Heart left ventricle (tissue), 13 donors: ENCODE measurements around the gene C1orf21.

Experiments
- POLR2A ChIP-seq, 2 donors: fragments of 450-650 bp; IDR thresholded peaks; one replicate each; pipeline ENCODE4 v1.6.1; 2017; ENCODE audit warnings: antibody characterized with exemption in 2 of 2, mild to moderate bottlenecking in 2 of 2, moderate library complexity in 2 of 2
- TF ChIP-seq, protein P1 (sequence below), 12 donors: fragments of 200-600 bp; sonication (generic) in 4 of 12; IDR thresholded peaks; one replicate each; pipeline versions ENCODE4 v1.5.0 to v1.8.0; 2018 to 2022; ENCODE audit warnings: antibody characterized with exemption in 12 of 12, mild to moderate bottlenecking in 5 of 12
- donor health status: ischemic (EF 13 %, LVEDD 7.1; RV severe dilation, severe dysfunction).
- donor health status: DM: no; HTN: yes; CAD: no.
- donor health status: DM: no; HTN: no; CAD: no.
- donor health status: ischemic (EF 25% LVEDD 6.9; RV normal size, moderate dysfunction).
- donor health status: ischemic (EF 25% LVEDD 5.7; RV mildly dilated, moderate dysfunction).
- donor health status: ischemic (EF 35%, LVEDD 5.7; RV mildly dilated, moderate dysfunction).
- donor health status: nonischemic (EF 11% LVEDD 7.7; RV severe dilation, severe dysfunction).
- donor health status: DM: yes; HTN: yes; CAD: no.
- donor health status: PGD.
- donor health status: ischemic (EF 29% LVEDD 5.4; RV normal size, mild dysfunction).
- donor health status: nonischemic (EF 23%, LVEDD 6.1; RV moderate dilation, normal function).

DNA sequence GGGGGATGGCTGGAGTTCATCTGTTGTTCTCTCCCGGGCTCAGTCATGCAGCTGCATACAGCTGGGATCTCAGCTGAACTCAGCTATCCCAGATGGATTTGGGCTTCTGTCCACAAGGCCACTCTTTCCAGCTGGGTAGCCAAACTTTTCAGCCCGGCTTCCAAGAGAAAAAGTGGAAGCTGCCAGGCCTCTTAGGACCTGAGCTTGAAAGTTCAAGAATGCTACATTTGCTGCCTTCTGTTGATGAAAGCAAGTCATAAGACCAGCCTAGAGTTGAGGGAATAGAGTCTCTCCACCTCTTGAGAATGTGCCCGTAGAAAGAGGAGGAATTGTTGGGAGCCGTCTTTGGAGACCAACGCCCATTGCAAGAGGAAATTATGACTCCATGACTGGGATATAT is 95.3 kb downstream of the C1orf21 start:
- no peak for TF ChIP-seq POLR2A (IDR thresholded peaks at IDR 0.05)
- TF ChIP-seq, protein P1, sequence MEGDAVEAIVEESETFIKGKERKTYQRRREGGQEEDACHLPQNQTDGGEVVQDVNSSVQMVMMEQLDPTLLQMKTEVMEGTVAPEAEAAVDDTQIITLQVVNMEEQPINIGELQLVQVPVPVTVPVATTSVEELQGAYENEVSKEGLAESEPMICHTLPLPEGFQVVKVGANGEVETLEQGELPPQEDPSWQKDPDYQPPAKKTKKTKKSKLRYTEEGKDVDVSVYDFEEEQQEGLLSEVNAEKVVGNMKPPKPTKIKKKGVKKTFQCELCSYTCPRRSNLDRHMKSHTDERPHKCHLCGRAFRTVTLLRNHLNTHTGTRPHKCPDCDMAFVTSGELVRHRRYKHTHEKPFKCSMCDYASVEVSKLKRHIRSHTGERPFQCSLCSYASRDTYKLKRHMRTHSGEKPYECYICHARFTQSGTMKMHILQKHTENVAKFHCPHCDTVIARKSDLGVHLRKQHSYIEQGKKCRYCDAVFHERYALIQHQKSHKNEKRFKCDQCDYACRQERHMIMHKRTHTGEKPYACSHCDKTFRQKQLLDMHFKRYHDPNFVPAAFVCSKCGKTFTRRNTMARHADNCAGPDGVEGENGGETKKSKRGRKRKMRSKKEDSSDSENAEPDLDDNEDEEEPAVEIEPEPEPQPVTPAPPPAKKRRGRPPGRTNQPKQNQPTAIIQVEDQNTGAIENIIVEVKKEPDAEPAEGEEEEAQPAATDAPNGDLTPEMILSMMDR (IDR thresholded peaks at IDR 0.05), result peak in 1 of 12 donors; percentile 4
